Tibial nerve (tissue), 4 donors: ENCODE results near the gene KRT3. TPM values are rescaled to one million over a fixed set of nuclear protein-coding genes. Genes with fewer than 3 reads are reported as not detected.

Experiments
- DNase-seq, 2 donors: peaks; one replicate each; pipeline ENCODE4 v3.0.0-alpha.2; 2019; ENCODE audit warnings: low spot score in 2 of 2
- H3K27ac ChIP-seq, 4 donors: fragments of 200-600 bp; sonication (generic) in 3 of 4; one replicate each; pipeline ENCODE4 v1.5.1; 2017 to 2019; ENCODE audit warnings: mild to moderate bottlenecking in 1 of 4
- H3K27me3 ChIP-seq, 2 donors: fragments of 200-600 bp; sonication (generic) in 1 of 2; one replicate each; pipeline versions ENCODE4 v1.5.1 to v1.6.0; 2017 to 2019
- H3K36me3 ChIP-seq, 3 donors: fragments of 200-600 bp; sonication (generic); one replicate each; pipeline ENCODE4 v1.5.1; 2018 to 2019
- H3K4me1 ChIP-seq, 4 donors: fragments of 200-600 bp; sonication (generic) in 3 of 4; one replicate each; pipeline ENCODE4 v1.5.1; 2017 to 2019
- H3K4me3 ChIP-seq, 4 donors: fragments of 200-600 bp; sonication (generic) in 3 of 4; one replicate each; pipeline ENCODE4 v1.5.1; 2017 to 2019; ENCODE audit warnings: mild to moderate bottlenecking in 1 of 4, moderate library complexity in 1 of 4
- H3K9me3 ChIP-seq, 4 donors: fragments of 200-600 bp; sonication (generic) in 3 of 4; one replicate each; pipeline ENCODE4 v1.5.1; 2017 to 2019
- CTCF ChIP-seq, 5 experiments: fragments of 200-600 bp in 3 of 5; fragments of 450-650 bp in 2 of 5; sonication (generic) in 3 of 5; IDR thresholded peaks; one replicate each; pipeline ENCODE4 v1.5.1; 2016 to 2019; ENCODE audit warnings: antibody characterized with exemption in 5 of 5, mild to moderate bottlenecking in 3 of 5, moderate library complexity in 2 of 5
- EP300 ChIP-seq, 2 donors: sonication (generic); formaldehyde crosslinking; IDR thresholded peaks; one replicate each; pipeline ENCODE4 v1.6.1; 2017; ENCODE audit warnings: antibody characterized with exemption in 2 of 2, mild to moderate bottlenecking in 1 of 2
- POLR2A ChIP-seq, 2 donors: fragments of 450-650 bp; IDR thresholded peaks; one replicate each; pipeline ENCODE4 v1.6.1; 2017; ENCODE audit warnings: antibody characterized with exemption in 2 of 2, mild to moderate bottlenecking in 2 of 2, moderate library complexity in 2 of 2
- WGBS, 2 donors: methylation state at CpG; one replicate each; pipeline ENCODE4 v1.1.5; 2018; 5-methylcytosine and 5-hydroxymethylcytosine counted together
- total RNA-seq, 4 donors: library from RNA; depleted of rRNA; stranded (reverse); fragments of >200 nt; gene quantifications; one replicate each; pipeline ENCODE4 v1.1.0, GENCODE V29; 2016

The KRT3 gene
- total RNA-seq, 4 donors from 2014 or later = not detected

- WGBS, 2 donors = 81% methylated on average over 5 to 8 of the region's 8 CpGs
- no peaks in the 10 kb centered on the region for H3K4me1 ChIP-seq
- DNase-seq = no peak
- no peaks in the 10 kb centered on the region for H3K36me3 ChIP-seq
- TF ChIP-seq EP300 (IDR thresholded peaks at IDR 0.05) = no peak
- TF ChIP-seq POLR2A (IDR thresholded peaks at IDR 0.05) = no peak
- no peak for TF ChIP-seq CTCF (IDR thresholded peaks at IDR 0.05)
- no peak within 1 kb of the TSS for H3K27ac ChIP-seq
- peaks cover 0 to 6% of the 10 kb centered on the region in 2 donors for H3K27me3 ChIP-seq
- no peak within 1 kb of the TSS for H3K4me3 ChIP-seq
- no peaks in the 10 kb centered on the region for H3K9me3 ChIP-seq
Observed at GRCh38 chr12:52776913-52777395, 19.0 kb downstream of the KRT3 start, which contains the start of gene KRT76. Gene KRT76 (minus strand): TSS chr12:52777345. CDS start chr12:52777291, 54 bp downstream.

- no peaks in the 10 kb centered on the region for H3K4me1 ChIP-seq
- H3K36me3 ChIP-seq = no peaks in the 10 kb centered on the region
- WGBS, 2 donors = 85 to 90% methylated on average over 5 of the region's 5 CpGs
- H3K27me3 ChIP-seq = peaks cover 0 to 6% of the 10 kb centered on the region in 2 donors
- H3K4me3 ChIP-seq = no peak overlapping the region
- H3K9me3 ChIP-seq = no peaks in the 10 kb centered on the region
- H3K27ac ChIP-seq = no peak overlapping the region
- TF ChIP-seq POLR2A (IDR thresholded peaks at IDR 0.05) (no peak), EP300 (IDR thresholded peaks at IDR 0.05) (no peak), CTCF (IDR thresholded peaks at IDR 0.05) (no peak)
- DNase-seq = no peak
Observed at GRCh38 chr12:52776435-52776834, 19.5 kb downstream of the KRT3 start.

- Histone ChIP-seq H3K4me1 (no peaks in the 10 kb centered on the region), H3K27ac (no peak overlapping the region), H3K9me3 (no peaks in the 10 kb centered on the region), H3K27me3 (peaks cover 0 to 3% of the 10 kb centered on the region in 2 donors), H3K4me3 (no peak overlapping the region), H3K36me3 (no peaks in the 10 kb centered on the region)
- WGBS, 2 donors = 73 to 76% methylated on average over 8 of the region's 8 CpGs
- no peak for TF ChIP-seq CTCF (IDR thresholded peaks at IDR 0.05)
- TF ChIP-seq EP300 (IDR thresholded peaks at IDR 0.05) = no peak
- no peak for TF ChIP-seq POLR2A (IDR thresholded peaks at IDR 0.05)
- no peak for DNase-seq
Observed at GRCh38 chr12:52774629-52775250, 21.2 kb downstream of the KRT3 start.

- Histone ChIP-seq H3K27ac (no peak overlapping the region), H3K4me3 (no peak overlapping the region), H3K36me3 (no peaks in the 10 kb centered on the region), H3K27me3 (no peaks in the 10 kb centered on the region), H3K9me3 (no peaks in the 10 kb centered on the region), H3K4me1 (no peaks in the 10 kb centered on the region)
- WGBS, 2 donors = 45 to 46% methylated on average over 3 of the region's 3 CpGs
- DNase-seq = no peak
- TF ChIP-seq EP300 (IDR thresholded peaks at IDR 0.05) (no peak), POLR2A (IDR thresholded peaks at IDR 0.05) (no peak), CTCF (IDR thresholded peaks at IDR 0.05) (no peak)
Observed at GRCh38 chr12:52772772-52773171, 23.1 kb downstream of the KRT3 start.

- Histone ChIP-seq H3K27me3 (no peaks in the 10 kb centered on the region), H3K36me3 (no peaks in the 10 kb centered on the region), H3K27ac (no peak overlapping the region), H3K4me3 (no peak overlapping the region), H3K9me3 (no peaks in the 10 kb centered on the region), H3K4me1 (no peaks in the 10 kb centered on the region)
- WGBS, 2 donors = 85 to 89% methylated on average over 4 of the region's 4 CpGs
- DNase-seq = no peak
- TF ChIP-seq CTCF (IDR thresholded peaks at IDR 0.05) (no peak), POLR2A (IDR thresholded peaks at IDR 0.05) (no peak), EP300 (IDR thresholded peaks at IDR 0.05) (no peak)
Observed at GRCh38 chr12:52772188-52772587, 23.7 kb downstream of the KRT3 start.
